ENCODE data around the gene PPP1R1B. TPM values are rescaled to one million over a fixed set of nuclear protein-coding genes. Genes with fewer than 3 reads are reported as not detected.

The PPP1R1B gene
- total RNA-seq, 1 donor: not detected

- Histone ChIP-seq H3K4me1 (ENCODE audit: insufficient read depth, low read length) (peaks cover 21% of the 10 kb centered on the region), H3K4me3 (ENCODE audit: low read length) (no peak overlapping the region), H3K27me3 (ENCODE audit: insufficient read depth, low read length) (no peaks in the 10 kb centered on the region), H3K9me3 (ENCODE audit: low read depth, low read length) (no peaks in the 10 kb centered on the region)
Observed at GRCh38 chr17:39660397-39661385, 33.9 kb downstream of the PPP1R1B start.

- Histone ChIP-seq H3K4me3 (ENCODE audit: low read length) (no peak overlapping the region), H3K9me3 (ENCODE audit: low read depth, low read length) (no peaks in the 10 kb centered on the region), H3K27me3 (ENCODE audit: insufficient read depth, low read length) (peaks cover 7% of the 10 kb centered on the region), H3K4me1 (ENCODE audit: insufficient read depth, low read length) (peaks cover 23% of the 10 kb centered on the region)
Observed at GRCh38 chr17:39661744-39662541, 35.2 kb downstream of the PPP1R1B start.

- Histone ChIP-seq H3K4me1 (ENCODE audit: insufficient read depth, low read length) (peaks cover 30% of the 10 kb centered on the region), H3K4me3 (ENCODE audit: low read length) (no peak overlapping the region), H3K27me3 (ENCODE audit: insufficient read depth, low read length) (peaks cover 13% of the 10 kb centered on the region), H3K9me3 (ENCODE audit: low read depth, low read length) (no peaks in the 10 kb centered on the region)
Observed at GRCh38 chr17:39662551-39663339, 36.0 kb downstream of the PPP1R1B start.

DNA sequence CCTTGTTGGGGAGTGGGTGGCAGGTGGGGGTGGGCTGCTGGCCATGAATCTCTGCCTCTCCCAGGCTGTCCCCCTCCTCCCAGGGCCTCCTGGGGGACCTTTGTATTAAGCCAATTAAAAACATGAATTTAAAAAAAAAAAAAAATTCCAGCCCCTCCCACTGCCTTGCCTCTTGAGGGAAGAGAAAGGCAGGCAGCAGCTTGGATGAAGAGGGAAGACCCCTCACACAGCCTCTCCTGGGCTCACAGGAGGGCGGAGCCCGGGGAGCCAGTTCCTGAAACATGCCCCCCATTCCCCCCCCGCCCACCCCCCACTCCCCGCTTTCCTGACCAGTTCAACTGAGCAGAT is 36.6 kb downstream of the PPP1R1B start:
- Histone ChIP-seq H3K27me3 (ENCODE audit: insufficient read depth, low read length) (peaks cover 13% of the 10 kb centered on the region), H3K9me3 (ENCODE audit: low read depth, low read length) (no peaks in the 10 kb centered on the region), H3K4me3 (ENCODE audit: low read length) (no peak overlapping the region), H3K4me1 (ENCODE audit: insufficient read depth, low read length) (peaks cover 32% of the 10 kb centered on the region)

GRCh38 chr17:39663688-39664580 is 37.2 kb downstream of the PPP1R1B start:
- Histone ChIP-seq H3K9me3 (ENCODE audit: low read depth, low read length) (no peaks in the 10 kb centered on the region), H3K4me3 (ENCODE audit: low read length) (no peak overlapping the region), H3K4me1 (ENCODE audit: insufficient read depth, low read length) (peaks cover 31% of the 10 kb centered on the region), H3K27me3 (ENCODE audit: insufficient read depth, low read length) (peaks cover 16% of the 10 kb centered on the region)

DNA sequence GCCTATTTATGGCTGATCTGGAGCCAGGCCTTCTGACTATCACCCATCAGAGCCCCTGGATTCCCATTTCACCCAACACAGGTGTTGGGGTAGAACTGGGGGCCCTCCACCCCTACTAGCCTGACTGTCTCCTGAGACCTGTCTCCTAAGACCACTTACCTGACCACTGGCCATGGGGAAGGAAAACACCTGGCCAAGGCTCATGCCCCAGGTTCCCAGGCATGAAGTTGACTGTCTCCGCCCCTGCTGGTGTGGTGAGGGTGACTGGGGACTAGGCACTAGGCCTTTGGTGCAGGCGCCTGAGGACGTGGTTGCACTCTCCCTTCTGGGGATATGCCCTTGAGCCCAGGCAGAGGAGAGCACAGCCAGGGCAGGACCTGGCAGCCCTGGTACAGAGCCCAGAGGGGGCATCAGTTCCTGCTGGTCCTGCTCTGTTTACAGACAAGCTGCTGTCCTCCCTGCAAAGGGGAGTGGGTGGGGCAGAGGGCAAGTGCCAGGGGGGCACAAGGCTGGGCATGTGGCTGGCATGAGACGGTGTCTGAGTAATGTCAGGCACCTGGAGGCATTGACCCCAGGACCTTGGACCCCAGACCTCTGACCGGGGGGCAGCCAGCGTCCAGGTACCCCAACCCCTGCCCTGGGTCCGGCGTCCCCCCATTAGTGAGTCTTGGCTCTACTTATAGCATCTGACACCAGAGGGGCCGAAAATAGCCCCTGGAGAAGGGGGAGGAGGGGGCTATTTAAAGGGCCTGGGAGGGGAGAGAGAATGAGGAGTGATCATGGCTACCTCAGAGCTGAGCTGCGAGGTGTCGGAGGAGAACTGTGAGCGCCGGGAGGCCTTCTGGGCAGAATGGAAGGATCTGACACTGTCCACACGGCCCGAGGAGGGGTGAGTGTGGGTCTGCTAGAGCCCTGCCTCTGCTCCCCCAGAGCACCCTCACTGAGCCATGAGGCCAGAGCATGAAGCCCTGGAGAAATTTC is 38.1 kb downstream of the PPP1R1B start, which contains the start of gene TCAP:
TSS of gene TCAP (plus strand) at position 769 of the 981 bp plus-strand sequence. CDS start at position 780, 11 bp downstream.
- peaks cover 21% of the 10 kb centered on the region for H3K27me3 ChIP-seq (ENCODE audit: insufficient read depth, low read length)
- no peaks in the 10 kb centered on the region for H3K9me3 ChIP-seq (ENCODE audit: low read depth, low read length)
- no peak within 1 kb of the TSS for H3K4me3 ChIP-seq (ENCODE audit: low read length)
- H3K4me1 ChIP-seq (ENCODE audit: insufficient read depth, low read length): peaks cover 23% of the 10 kb centered on the region

GRCh38 chr17:39665642-39666224 is 39.0 kb downstream of the PPP1R1B start:
- Histone ChIP-seq H3K4me3 (ENCODE audit: low read length) (no peak overlapping the region), H3K9me3 (ENCODE audit: low read depth, low read length) (no peaks in the 10 kb centered on the region), H3K4me1 (ENCODE audit: insufficient read depth, low read length) (peaks cover 17% of the 10 kb centered on the region), H3K27me3 (ENCODE audit: insufficient read depth, low read length) (peaks cover 21% of the 10 kb centered on the region)

- peaks cover 21% of the 10 kb centered on the region for H3K27me3 ChIP-seq (ENCODE audit: insufficient read depth, low read length)
- H3K9me3 ChIP-seq (ENCODE audit: low read depth, low read length): no peaks in the 10 kb centered on the region
- H3K4me3 ChIP-seq (ENCODE audit: low read length): no peak overlapping the region
- peaks cover 17% of the 10 kb centered on the region for H3K4me1 ChIP-seq (ENCODE audit: insufficient read depth, low read length)
Observed at GRCh38 chr17:39666231-39666600, 39.5 kb downstream of the PPP1R1B start.

DNA sequence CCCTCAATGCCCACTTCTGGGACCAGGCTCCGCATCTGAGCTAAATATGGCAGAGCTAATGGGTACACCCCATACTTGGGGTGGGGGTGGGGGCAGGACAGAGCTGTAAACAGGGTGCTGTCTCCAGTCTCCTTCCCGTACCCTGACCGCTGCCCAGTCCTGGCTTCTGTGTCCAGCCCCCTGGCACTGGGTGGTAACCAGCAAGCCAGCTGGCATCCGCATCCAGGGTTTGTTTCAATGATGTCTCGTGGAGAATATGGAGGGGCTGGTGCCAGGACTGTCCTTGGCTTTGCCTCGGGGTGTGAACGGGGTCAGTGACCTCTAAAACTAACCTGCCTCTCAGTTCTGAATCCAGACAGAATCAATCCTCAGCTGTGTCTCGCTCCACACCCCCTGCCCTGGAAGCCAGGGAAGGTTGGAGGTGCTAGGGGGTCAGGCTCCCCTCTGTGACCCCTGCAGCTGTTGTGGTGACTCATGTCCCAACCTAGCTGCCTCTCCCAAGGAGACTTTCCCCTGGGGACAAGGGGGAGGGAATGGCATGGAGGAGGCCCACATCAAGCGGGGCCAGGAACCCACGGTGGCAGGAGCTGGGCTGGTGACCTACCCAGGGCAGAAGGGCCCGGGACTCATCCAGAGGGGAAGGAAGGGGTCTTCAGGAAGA is 40.0 kb downstream of the PPP1R1B start:
- peaks cover 17% of the 10 kb centered on the region for H3K4me1 ChIP-seq (ENCODE audit: insufficient read depth, low read length)
- H3K9me3 ChIP-seq (ENCODE audit: low read depth, low read length): no peaks in the 10 kb centered on the region
- H3K4me3 ChIP-seq (ENCODE audit: low read length): no peak overlapping the region
- H3K27me3 ChIP-seq (ENCODE audit: insufficient read depth, low read length): peaks cover 21% of the 10 kb centered on the region

- Histone ChIP-seq H3K4me3 (ENCODE audit: low read length) (no peak overlapping the region), H3K4me1 (ENCODE audit: insufficient read depth, low read length) (peaks cover 17% of the 10 kb centered on the region), H3K27me3 (ENCODE audit: insufficient read depth, low read length) (peaks cover 21% of the 10 kb centered on the region), H3K9me3 (ENCODE audit: low read depth, low read length) (no peaks in the 10 kb centered on the region)
Observed at GRCh38 chr17:39667262-39667944, 40.7 kb downstream of the PPP1R1B start.

GRCh38 chr17:39667945-39668924 is 41.5 kb downstream of the PPP1R1B start, which contains the start of gene PNMT:
PNMT (plus strand) TSS chr17:39668453; CDS start chr17:39668476, 23 bp downstream.
- Histone ChIP-seq H3K4me3 (ENCODE audit: low read length) (no peak within 1 kb of the TSS), H3K9me3 (ENCODE audit: low read depth, low read length) (no peaks in the 10 kb centered on the region), H3K27me3 (ENCODE audit: insufficient read depth, low read length) (peaks cover 21% of the 10 kb centered on the region), H3K4me1 (ENCODE audit: insufficient read depth, low read length) (peaks cover 17% of the 10 kb centered on the region)

All from mononuclear cell (primary cell).